ENCODE results near the gene FOXP3.

Gene FOXP3

GRCh38 chrX:49211074-49211473 lies 53.4 kb downstream of the FOXP3 start:
- intact Hi-C loops (cut with DNase I; ENCODE audit: low total_unique reads): no loop called here

GRCh38 chrX:49210406-49210805 lies 54.1 kb downstream of the FOXP3 start:
- H3K27me3 ChIP-seq: no peaks in the 10 kb centered on the region
- no peaks in the 10 kb centered on the region for H3K4me1 ChIP-seq
- no peaks in the 10 kb centered on the region for H3K9me3 ChIP-seq
- no peak for TF ChIP-seq CTCF (IDR thresholded peaks at IDR 0.05)
- no peak overlapping the region for H3K27ac ChIP-seq
- no peak overlapping the region for H3K4me3 ChIP-seq
- H3K36me3 ChIP-seq: no peaks in the 10 kb centered on the region
- intact Hi-C loops (cut with DNase I; ENCODE audit: low total_unique reads): no loop called here
- DNase-seq: no peak

More at GRCh38 chrX:49211074-49211473, 53.4 kb downstream of the FOXP3 start:
- Histone ChIP-seq H3K9me3 (no peaks in the 10 kb centered on the region), H3K4me3 (no peak overlapping the region), H3K36me3 (no peaks in the 10 kb centered on the region), H3K27ac (no peak overlapping the region), H3K27me3 (no peaks in the 10 kb centered on the region), H3K4me1 (no peaks in the 10 kb centered on the region)
- no peak for DNase-seq
- TF ChIP-seq CTCF (IDR thresholded peaks at IDR 0.05): no peak

GRCh38 chrX:49209434-49210251 lies 54.9 kb downstream of the FOXP3 start:
- no peaks in the 10 kb centered on the region for H3K9me3 ChIP-seq
- no peak for DNase-seq
- no peaks in the 10 kb centered on the region for H3K36me3 ChIP-seq

DNA sequence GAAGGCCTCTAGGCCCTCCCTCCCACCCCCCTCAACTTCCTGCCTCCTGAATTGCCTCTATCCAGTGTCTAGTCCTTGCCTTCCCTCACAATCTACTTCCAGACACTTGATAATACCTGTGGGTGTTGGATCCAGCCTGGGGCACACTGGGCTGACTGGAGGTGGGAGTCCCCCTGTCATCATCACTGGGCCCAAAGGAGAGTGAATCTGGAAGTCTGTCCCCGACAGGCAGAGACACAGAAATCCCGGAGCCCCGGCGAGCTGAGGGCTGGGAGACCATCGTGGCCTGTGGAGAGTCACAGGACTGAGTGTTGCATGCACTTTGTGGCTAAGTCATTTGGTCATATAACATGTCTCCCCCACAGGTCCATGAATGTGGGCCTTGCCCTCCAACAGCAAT lies 56.1 kb downstream of the FOXP3 start:
- intact Hi-C loops (cut with DNase I; ENCODE audit: low total_unique reads): no loop called here
- Histone ChIP-seq H3K27me3 (no peaks in the 10 kb centered on the region), H3K27ac (no peak overlapping the region), H3K4me3 (no peak overlapping the region), H3K9me3 (no peaks in the 10 kb centered on the region), H3K36me3 (no peaks in the 10 kb centered on the region), H3K4me1 (no peaks in the 10 kb centered on the region)
- DNase-seq: no peak
- no peak for TF ChIP-seq CTCF (IDR thresholded peaks at IDR 0.05)

More at GRCh38 chrX:49209434-49210251, 54.9 kb downstream of the FOXP3 start:
- intact Hi-C loops (cut with DNase I; ENCODE audit: low total_unique reads): no loop called here
- no peak for TF ChIP-seq CTCF (IDR thresholded peaks at IDR 0.05)
- H3K27ac ChIP-seq: no peak overlapping the region
- no peaks in the 10 kb centered on the region for H3K27me3 ChIP-seq
- no peak overlapping the region for H3K4me3 ChIP-seq
- H3K4me1 ChIP-seq: no peaks in the 10 kb centered on the region

- no peak for TF ChIP-seq CTCF (IDR thresholded peaks at IDR 0.05)
- intact Hi-C loops (cut with DNase I; ENCODE audit: low total_unique reads): no loop called here
- no peak overlapping the region for H3K4me3 ChIP-seq
- H3K36me3 ChIP-seq: no peaks in the 10 kb centered on the region
- H3K9me3 ChIP-seq: no peaks in the 10 kb centered on the region
- no peaks in the 10 kb centered on the region for H3K27me3 ChIP-seq
- no peak overlapping the region for H3K27ac ChIP-seq
- DNase-seq: no peak
- H3K4me1 ChIP-seq: no peaks in the 10 kb centered on the region
Measured at GRCh38 chrX:49206543-49206942, 58.0 kb downstream of the FOXP3 start.

Measured in tibial artery (tissue), 4 donors.